GM20000 (cell line): ENCODE results near the gene FN3KRP.

ENCODE experiments used
- DNase-seq: peaks from one replicate; pipeline ENCODE4 v3.0.0; 2012; ENCODE audit warnings: low spot score
- CTCF ChIP-seq: IDR thresholded peaks from 2 replicates; pipeline ENCODE4 v1.5.1; 2012; ENCODE audit warnings: mild to moderate bottlenecking, control low read depth; ENCODE audit errors: extremely low read depth, missing control alignments

The FN3KRP gene

GRCh38 chr17:82767041-82767754, 50.7 kb downstream of the FN3KRP start:
- peak; percentile 51 for TF ChIP-seq CTCF
- DNase-seq, result peak; percentile 63

GRCh38 chr17:82769041-82769440, 52.5 kb downstream of the FN3KRP start:
- no peak for DNase-seq
- no peak for TF ChIP-seq CTCF

- TF ChIP-seq CTCF, result no peak
- no peak for DNase-seq
Measured at GRCh38 chr17:82772026-82772425, 55.5 kb downstream of the FN3KRP start.

GRCh38 chr17:82774456-82774855, 58.0 kb downstream of the FN3KRP start:
- peak; percentile 34 for DNase-seq

- DNase-seq, result peak; percentile 84
- TF ChIP-seq CTCF, result peak; percentile 83
Measured at GRCh38 chr17:82775001-82775823, 58.7 kb downstream of the FN3KRP start.

GRCh38 chr17:82776454-82776853, 59.9 kb downstream of the FN3KRP start:
- DNase-seq, result peak; percentile 34
- no peak for TF ChIP-seq CTCF
